HG02852 (cell line): ENCODE measurements around the gene SLC25A25.
"Not testable (repeated sequence)": the region's sequence is repeated elsewhere in the genome, so short reads cannot be mapped to it uniquely, and the experiment has no call there.

Source experiments
- ATAC-seq: cut with Tn5 transposase; IDR thresholded peaks from one replicate; pipeline ENCODE4 v1.9.1; 2021; ENCODE audit warnings: mild to moderate bottlenecking, moderate library complexity; ENCODE audit not compliant: unreplicated experiment

The SLC25A25 gene

GRCh38 chr9:128123451-128124080, 55.5 kb downstream of the SLC25A25 start:
- ATAC-seq, result no peak

- ATAC-seq, result no peak
Observed at GRCh38 chr9:128124451-128124850, 56.4 kb downstream of the SLC25A25 start.

- ATAC-seq, result no peak
Observed at GRCh38 chr9:128124873-128125579, 57.0 kb downstream of the SLC25A25 start.

GRCh38 chr9:128125580-128126354, 57.7 kb downstream of the SLC25A25 start:
- ATAC-seq, result no peak

- ATAC-seq, result peak; percentile 46
Observed at GRCh38 chr9:128127568-128127989, 59.5 kb downstream of the SLC25A25 start, which contains the start of gene PTGES2. TSS of gene PTGES2 (minus strand) at chr9:128127729. CDS start at chr9:128127717, 12 bp downstream.

- ATAC-seq, result peak; percentile 57
Observed at GRCh38 chr9:128127990-128128835, 60.2 kb downstream of the SLC25A25 start.

GRCh38 chr9:128128836-128129590, 61.0 kb downstream of the SLC25A25 start:
- no peak for ATAC-seq

GRCh38 chr9:128129976-128130590, 62.1 kb downstream of the SLC25A25 start:
- not testable (repeated sequence) for ATAC-seq

- ATAC-seq, result not testable (repeated sequence)
Observed at GRCh38 chr9:128130651-128131050, 62.6 kb downstream of the SLC25A25 start.

- ATAC-seq, result not testable (repeated sequence)
Observed at GRCh38 chr9:128131346-128131745, 63.3 kb downstream of the SLC25A25 start.

- not testable (repeated sequence) for ATAC-seq
Observed at GRCh38 chr9:128132139-128132538, 64.1 kb downstream of the SLC25A25 start.

- not testable (repeated sequence) for ATAC-seq
Observed at GRCh38 chr9:128135561-128135960, 67.5 kb downstream of the SLC25A25 start.

- ATAC-seq, result no peak
Observed at GRCh38 chr9:128136816-128137793, 69.1 kb downstream of the SLC25A25 start.

GRCh38 chr9:128138001-128138400, 70.0 kb downstream of the SLC25A25 start:
- no peak for ATAC-seq

- ATAC-seq, result no peak
Observed at GRCh38 chr9:128139621-128140020, 71.6 kb downstream of the SLC25A25 start.

- ATAC-seq, result no peak
Observed at GRCh38 chr9:128141604-128142003, 73.6 kb downstream of the SLC25A25 start.

- no peak for ATAC-seq
Observed at GRCh38 chr9:128142061-128142460, 74.0 kb downstream of the SLC25A25 start.

GRCh38 chr9:128142596-128142995, 74.6 kb downstream of the SLC25A25 start:
- ATAC-seq, result no peak
